ENCODE measurements around the gene TCP11L1. TPM values are rescaled to one million over a fixed set of nuclear protein-coding genes. Genes with fewer than 3 reads are reported as not detected.

TCP11L1 gene
- total and polyA plus RNA-seq, 2 donors (not counting 1 experiment from before 2014, with no cell fraction given) = 7.7 to 19.7 TPM

DNA sequence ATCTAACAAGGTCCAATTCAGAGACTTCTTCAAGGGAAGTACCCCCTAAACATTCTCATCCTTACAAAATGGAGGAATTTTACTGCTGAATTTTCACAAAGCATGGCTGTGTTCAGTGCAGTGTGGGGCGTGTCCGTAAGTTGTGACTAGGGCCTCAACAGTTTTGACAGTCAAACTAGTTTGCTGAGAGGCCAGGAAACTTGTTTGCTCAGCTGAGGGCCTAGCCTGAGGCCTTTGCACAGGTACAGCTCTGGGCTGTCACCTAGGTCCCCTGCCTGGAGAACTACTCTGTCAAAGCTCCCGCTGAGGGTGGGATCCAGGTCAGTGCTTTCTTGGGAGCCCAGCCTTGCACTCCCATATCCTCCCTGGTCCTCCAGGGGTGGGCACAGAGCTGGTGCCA lies 27.9 kb downstream of the TCP11L1 start:
- Histone ChIP-seq H3K79me2 (ENCODE audit: control insufficient read depth, insufficient read depth, low read length) (no peaks in the 10 kb centered on the region), H3K9me3 (ENCODE audit: control extremely low read depth in 1 of 3, control insufficient read depth in 2 of 3, insufficient read depth in 1 of 3, low read length in 2 of 3) (no peaks in the 10 kb centered on the region), H4K20me1 (ENCODE audit: control insufficient read depth, insufficient read depth, low read length, poor library complexity, severe bottlenecking) (no peaks in the 10 kb centered on the region), H3K9ac (ENCODE audit: low read length) (no peak overlapping the region), H3K36me3 (replicated peaks in 1 of 2; ENCODE audit: control extremely low read depth in 1 of 2, control insufficient read depth in 1 of 2, extremely low read depth in 1 of 2, insufficient read depth in 2 of 2, low read length in 1 of 2) (peaks cover 0 to 36% of the 10 kb centered on the region in 2 experiments), H3K4me1 (ENCODE audit: control insufficient read depth in 2 of 2, insufficient read depth in 2 of 2, low read length in 2 of 2) (peaks cover 16% of the 10 kb centered on the region in 2 donors), H3K27me3 (replicated peaks in 1 of 4; ENCODE audit: control extremely low read depth in 1 of 4, control insufficient read depth in 3 of 4, insufficient read depth in 4 of 4, low read length in 3 of 4) (no peaks in the 10 kb centered on the region), H3K4me2 (replicated peaks; ENCODE audit: low read depth, low read length, poor library complexity, severe bottlenecking) (no peak overlapping the region), H3K4me3 (ENCODE audit: control extremely low read depth in 1 of 5, extremely low read depth in 1 of 5, insufficient read depth in 1 of 5, low read depth in 2 of 5, low read length in 4 of 5) (no peak overlapping the region), H2AFZ (ENCODE audit: insufficient read depth, low read depth, low read length, poor library complexity, severe bottlenecking) (no peak overlapping the region), H3K27ac (ENCODE audit: low read length in 2 of 2) (no peak overlapping the region)
- WGBS (ENCODE audit: insufficient coverage) = 100% methylated on average over 3 of the region's 3 CpGs
- ATAC-seq (ENCODE audit: low read depth) (no peak), DNase-seq (no peak)
- Mint-ChIP-seq H3K4me1 (peaks cover 25% of the 10 kb centered on the region), H3K4me3 (no peak overlapping the region), H3K27ac (no peak overlapping the region), H3K9me3 (ENCODE audit: insufficient read depth) (no peaks in the 10 kb centered on the region), H3K27me3 (no peaks in the 10 kb centered on the region)
- intact Hi-C loops (cut with micrococcal nuclease) = no loop called here
- TF ChIP-seq, protein P1, sequence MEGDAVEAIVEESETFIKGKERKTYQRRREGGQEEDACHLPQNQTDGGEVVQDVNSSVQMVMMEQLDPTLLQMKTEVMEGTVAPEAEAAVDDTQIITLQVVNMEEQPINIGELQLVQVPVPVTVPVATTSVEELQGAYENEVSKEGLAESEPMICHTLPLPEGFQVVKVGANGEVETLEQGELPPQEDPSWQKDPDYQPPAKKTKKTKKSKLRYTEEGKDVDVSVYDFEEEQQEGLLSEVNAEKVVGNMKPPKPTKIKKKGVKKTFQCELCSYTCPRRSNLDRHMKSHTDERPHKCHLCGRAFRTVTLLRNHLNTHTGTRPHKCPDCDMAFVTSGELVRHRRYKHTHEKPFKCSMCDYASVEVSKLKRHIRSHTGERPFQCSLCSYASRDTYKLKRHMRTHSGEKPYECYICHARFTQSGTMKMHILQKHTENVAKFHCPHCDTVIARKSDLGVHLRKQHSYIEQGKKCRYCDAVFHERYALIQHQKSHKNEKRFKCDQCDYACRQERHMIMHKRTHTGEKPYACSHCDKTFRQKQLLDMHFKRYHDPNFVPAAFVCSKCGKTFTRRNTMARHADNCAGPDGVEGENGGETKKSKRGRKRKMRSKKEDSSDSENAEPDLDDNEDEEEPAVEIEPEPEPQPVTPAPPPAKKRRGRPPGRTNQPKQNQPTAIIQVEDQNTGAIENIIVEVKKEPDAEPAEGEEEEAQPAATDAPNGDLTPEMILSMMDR (IDR thresholded peaks at IDR 0.05) = no peak
- no peak for TF ChIP-seq EZH2 (IDR thresholded peaks at IDR 0.05; ENCODE audit: borderline replicate concordance, insufficient read depth, low read depth, low read length, poor library complexity, severe bottlenecking)
- CTCF ChIA-PET = interaction anchor here (8.8 kb wide), 1 partner anchor 106 kb away, joined by 186 read pairs; no protein-coding TSS in a partner anchor
- POLR2A ChIA-PET = no interaction called here

DNA sequence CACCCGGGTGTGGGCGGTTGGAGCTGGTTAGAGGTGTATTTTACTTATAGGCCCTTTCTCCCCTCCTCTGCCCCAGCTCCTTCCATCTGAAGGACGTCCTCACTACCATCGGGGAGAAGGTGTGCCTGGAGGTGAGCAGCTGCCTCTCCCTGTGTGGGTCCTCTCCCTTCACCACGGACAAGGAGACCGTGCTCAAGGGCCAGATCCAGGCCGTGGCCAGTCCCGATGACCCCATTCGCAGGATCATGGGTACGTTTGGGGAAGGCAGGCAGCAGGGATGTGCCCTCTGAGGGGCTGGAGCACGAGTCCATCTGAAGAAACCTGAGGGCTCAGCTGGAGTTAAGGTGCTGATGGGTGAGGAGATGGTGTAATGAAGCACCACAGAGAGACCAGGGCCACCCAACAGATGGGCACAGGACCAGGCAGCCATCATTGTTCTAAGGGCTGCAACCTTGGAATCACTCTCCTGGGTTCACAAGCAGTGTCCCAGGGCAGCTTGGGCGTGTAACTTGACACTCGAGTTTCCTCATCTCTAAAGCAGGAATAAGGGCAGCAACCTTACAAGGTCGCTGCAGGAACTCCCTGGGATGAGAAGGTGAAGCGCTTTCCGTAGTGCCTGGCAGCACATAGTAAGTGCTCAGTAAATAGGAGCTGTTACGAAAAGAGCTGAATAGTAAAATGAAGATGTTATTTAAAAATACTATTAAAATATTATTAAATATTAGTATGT lies 29.4 kb downstream of the TCP11L1 start:
- ATAC-seq (ENCODE audit: low read depth) (no peak), DNase-seq (no peak)
- peaks cover 16% of the 10 kb centered on the region for H3K4me1 Mint-ChIP-seq
- Histone ChIP-seq H3K27me3 (replicated peaks in 1 of 4; ENCODE audit: control extremely low read depth in 1 of 4, control insufficient read depth in 3 of 4, insufficient read depth in 4 of 4, low read length in 3 of 4) (no peaks in the 10 kb centered on the region), H3K4me2 (replicated peaks; ENCODE audit: low read depth, low read length, poor library complexity, severe bottlenecking) (no peak overlapping the region), H3K4me3 (ENCODE audit: control extremely low read depth in 1 of 5, extremely low read depth in 1 of 5, insufficient read depth in 1 of 5, low read depth in 2 of 5, low read length in 4 of 5) (no peak overlapping the region), H3K9me3 (ENCODE audit: control extremely low read depth in 1 of 3, control insufficient read depth in 2 of 3, insufficient read depth in 1 of 3, low read length in 2 of 3) (no peaks in the 10 kb centered on the region), H3K27ac (ENCODE audit: low read length in 2 of 2) (no peak overlapping the region), H3K79me2 (ENCODE audit: control insufficient read depth, insufficient read depth, low read length) (no peaks in the 10 kb centered on the region), H3K4me1 (ENCODE audit: control insufficient read depth in 2 of 2, insufficient read depth in 2 of 2, low read length in 2 of 2) (peaks cover 9 to 11% of the 10 kb centered on the region in 2 donors), H3K36me3 (replicated peaks in 1 of 2; ENCODE audit: control extremely low read depth in 1 of 2, control insufficient read depth in 1 of 2, extremely low read depth in 1 of 2, insufficient read depth in 2 of 2, low read length in 1 of 2) (peaks cover 0 to 47% of the 10 kb centered on the region in 2 experiments), H3K9ac (ENCODE audit: low read length) (no peak overlapping the region), H2AFZ (ENCODE audit: insufficient read depth, low read depth, low read length, poor library complexity, severe bottlenecking) (no peak overlapping the region), H4K20me1 (ENCODE audit: control insufficient read depth, insufficient read depth, low read length, poor library complexity, severe bottlenecking) (no peaks in the 10 kb centered on the region)
- intact Hi-C loops (cut with micrococcal nuclease) = no loop called here
- TF ChIP-seq EZH2 (IDR thresholded peaks at IDR 0.05; ENCODE audit: borderline replicate concordance, insufficient read depth, low read depth, low read length, poor library complexity, severe bottlenecking) = no peak
- TF ChIP-seq, protein P1 (IDR thresholded peaks at IDR 0.05) = no peak
- POLR2A ChIA-PET = no interaction called here
- no peak overlapping the region for H3K27ac Mint-ChIP-seq
- WGBS (ENCODE audit: insufficient coverage) = 98% methylated on average over 11 of the region's 17 CpGs
- H3K4me3 Mint-ChIP-seq = no peak overlapping the region
- H3K27me3 Mint-ChIP-seq = no peaks in the 10 kb centered on the region
- no peaks in the 10 kb centered on the region for H3K9me3 Mint-ChIP-seq (ENCODE audit: insufficient read depth)
- CTCF ChIA-PET = interaction anchor here (0.8 to 8.8 kb wide), 2 partner anchors 23 to 108 kb away, joined by 3 to 186 read pairs; no protein-coding TSS in a partner anchor
